ENCODE measurements around the gene PRKAR1B.

Gene PRKAR1B

GRCh38 chr7:589781-590575, 137.1 kb downstream of the PRKAR1B start:
- no peak for DNase-seq (ENCODE audit: low read depth in 2 of 2)

- DNase-seq (ENCODE audit: low read depth in 2 of 2): no peak
These were observed 139.3 kb downstream of the PRKAR1B start for GRCh38 chr7:587767-588166.

GRCh38 chr7:586494-586893, 140.6 kb downstream of the PRKAR1B start:
- DNase-seq (ENCODE audit: low read depth in 2 of 2): no peak

- no peak for DNase-seq (ENCODE audit: low read depth in 2 of 2)
These were observed 141.2 kb downstream of the PRKAR1B start for GRCh38 chr7:585873-586272.

GRCh38 chr7:585229-585711, 141.8 kb downstream of the PRKAR1B start:
- peak in 1 of 2 donors; percentile 59 for DNase-seq (ENCODE audit: low read depth in 2 of 2)

GRCh38 chr7:584820-585219, 142.3 kb downstream of the PRKAR1B start:
- no peak for DNase-seq (ENCODE audit: low read depth in 2 of 2)

GRCh38 chr7:584122-584465, 143.0 kb downstream of the PRKAR1B start:
- peak; percentile 74 to 86 for DNase-seq (ENCODE audit: low read depth in 2 of 2)

- DNase-seq (ENCODE audit: low read depth in 2 of 2): no peak
These were observed 143.5 kb downstream of the PRKAR1B start for GRCh38 chr7:583410-584121.

- DNase-seq (ENCODE audit: low read depth in 2 of 2): no peak
These were observed 144.2 kb downstream of the PRKAR1B start for GRCh38 chr7:582931-583330.

GRCh38 chr7:582081-582835, 144.8 kb downstream of the PRKAR1B start:
- no peak for DNase-seq (ENCODE audit: low read depth in 2 of 2)

GRCh38 chr7:578386-578785, 148.7 kb downstream of the PRKAR1B start:
- no peak for DNase-seq (ENCODE audit: low read depth in 2 of 2)

- DNase-seq (ENCODE audit: low read depth in 2 of 2): no peak
These were observed 149.2 kb downstream of the PRKAR1B start for GRCh38 chr7:577741-578370.

- DNase-seq (ENCODE audit: low read depth in 2 of 2): no peak
These were observed 149.8 kb downstream of the PRKAR1B start for GRCh38 chr7:577278-577665.

- DNase-seq (ENCODE audit: low read depth in 2 of 2): no peak
These were observed 150.4 kb downstream of the PRKAR1B start for GRCh38 chr7:576524-577277.

- DNase-seq (ENCODE audit: low read depth in 2 of 2): no peak
These were observed 151.4 kb downstream of the PRKAR1B start for GRCh38 chr7:575425-576366.

GRCh38 chr7:574661-575395, 152.3 kb downstream of the PRKAR1B start:
- no peak for DNase-seq (ENCODE audit: low read depth in 2 of 2)

GRCh38 chr7:573933-574381, 153.1 kb downstream of the PRKAR1B start:
- no peak for DNase-seq (ENCODE audit: low read depth in 2 of 2)

- DNase-seq (ENCODE audit: low read depth in 2 of 2): no peak
These were observed 153.7 kb downstream of the PRKAR1B start for GRCh38 chr7:573269-573932.
